Measurements from ENCODE around the gene SLC2A4RG.

Gene SLC2A4RG

DNA sequence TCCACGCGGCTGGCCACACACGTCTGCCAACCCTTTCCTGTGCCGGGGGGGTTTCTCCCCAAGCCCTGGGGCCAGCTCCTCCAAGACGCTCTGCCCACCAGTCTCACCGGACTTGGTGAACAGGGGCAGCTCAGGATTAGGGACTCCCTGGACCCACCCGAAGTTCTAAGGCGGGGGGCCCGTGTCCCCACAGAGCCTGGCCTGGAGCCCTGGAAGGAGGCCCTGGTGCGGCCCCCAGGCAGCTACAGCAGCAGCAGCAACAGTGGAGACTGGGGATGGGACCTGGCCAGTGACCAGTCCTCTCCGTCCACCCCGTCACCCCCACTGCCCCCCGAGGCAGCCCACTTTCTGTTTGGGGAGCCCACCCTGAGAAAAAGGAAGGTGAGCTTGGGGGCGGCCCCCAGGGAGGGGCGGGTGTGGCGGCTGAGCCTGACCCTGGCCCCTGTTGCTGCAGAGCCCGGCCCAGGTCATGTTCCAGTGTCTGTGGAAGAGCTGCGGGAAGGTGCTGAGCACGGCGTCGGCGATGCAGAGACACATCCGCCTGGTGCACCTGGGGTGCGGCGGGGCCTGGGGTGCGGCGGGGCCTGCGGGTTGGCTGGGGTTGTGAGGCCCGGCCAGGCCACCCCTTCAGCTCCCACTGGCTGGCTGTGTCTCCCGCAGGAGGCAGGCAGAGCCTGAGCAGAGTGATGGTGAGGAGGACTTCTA lies 2.3 kb downstream of the SLC2A4RG start:
- no peak for DNase-seq

DNA sequence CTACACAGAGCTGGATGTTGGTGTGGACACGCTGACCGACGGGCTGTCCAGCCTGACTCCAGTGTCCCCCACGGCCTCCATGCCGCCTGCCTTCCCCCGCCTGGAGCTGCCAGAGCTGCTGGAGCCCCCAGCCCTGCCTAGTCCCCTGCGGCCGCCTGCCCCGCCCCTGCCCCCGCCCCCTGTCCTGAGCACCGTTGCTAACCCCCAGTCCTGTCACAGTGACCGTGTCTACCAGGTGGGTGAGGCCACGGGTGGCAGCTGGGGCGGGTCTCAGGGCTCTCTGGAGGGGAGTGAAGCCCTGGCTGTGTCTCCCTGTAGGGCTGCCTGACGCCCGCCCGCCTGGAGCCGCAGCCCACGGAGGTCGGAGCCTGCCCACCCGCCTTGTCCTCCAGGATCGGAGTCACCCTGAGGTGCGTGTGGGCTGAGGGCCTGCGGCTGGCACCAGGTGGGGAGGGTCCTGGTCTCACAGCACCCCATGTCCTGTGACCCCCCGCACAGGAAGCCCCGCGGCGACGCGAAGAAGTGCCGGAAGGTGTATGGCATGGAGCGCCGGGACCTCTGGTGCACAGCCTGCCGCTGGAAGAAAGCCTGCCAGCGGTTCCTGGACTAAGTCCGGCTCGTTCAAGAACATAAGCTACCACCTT lies 2.9 kb downstream of the SLC2A4RG start:
- DNase-seq = no peak

DNA sequence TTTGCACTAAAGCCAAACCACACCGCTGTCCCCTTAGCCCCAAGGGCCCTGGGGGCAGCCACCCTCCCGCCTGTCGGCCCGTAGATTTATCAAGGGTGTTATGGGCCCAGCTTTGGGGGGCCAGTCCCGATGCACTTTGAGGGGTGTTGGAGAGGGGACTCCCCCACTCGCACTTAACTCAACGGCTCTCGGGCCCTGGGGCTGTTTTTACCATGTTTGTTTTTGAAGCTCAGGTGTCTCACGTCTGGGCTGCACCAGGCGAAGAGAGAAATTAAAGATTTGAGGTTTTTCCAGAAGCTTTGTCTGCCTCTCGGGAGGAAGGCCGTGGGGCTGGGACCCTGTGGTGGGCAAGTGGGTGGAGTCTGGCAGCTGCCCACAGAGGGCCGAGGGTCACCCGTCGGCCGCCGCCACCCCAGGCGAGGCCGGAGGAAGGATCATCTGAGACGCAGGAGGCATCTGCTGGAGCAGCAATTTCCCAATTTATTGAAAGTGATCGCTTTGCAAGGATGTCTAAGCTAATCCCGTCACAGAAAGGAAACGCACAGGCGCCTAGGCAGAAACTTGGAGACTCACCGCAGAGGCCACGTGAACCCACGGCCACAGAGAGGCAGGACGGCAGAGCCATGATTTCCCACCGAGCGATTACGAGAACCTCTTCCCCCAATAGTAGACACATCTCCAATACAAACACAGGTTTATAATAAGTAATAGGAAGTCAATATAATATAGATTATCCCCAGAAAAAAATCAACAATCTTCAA lies 3.8 kb downstream of the SLC2A4RG start:
- DNase-seq = no peak

DNA sequence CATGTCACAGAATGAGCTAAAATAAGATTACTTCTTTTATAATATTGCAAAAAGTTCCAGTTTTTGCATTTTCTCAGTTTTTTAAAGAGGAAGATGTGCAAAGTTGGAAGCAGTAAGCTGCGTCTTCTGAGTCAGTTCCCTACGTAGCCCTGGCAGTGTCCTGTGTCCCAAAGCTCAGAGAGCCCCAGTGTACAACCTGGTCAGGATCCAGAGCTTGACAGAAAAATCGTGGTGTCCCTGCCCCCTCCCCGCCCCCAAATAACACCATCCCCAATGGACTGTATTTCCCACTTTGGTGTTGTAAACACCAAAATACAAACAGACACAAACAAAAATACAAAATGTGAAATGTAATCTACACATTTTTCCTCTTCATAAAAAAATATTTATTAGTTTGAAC lies 4.6 kb downstream of the SLC2A4RG start:
- DNase-seq = no peak

DNA sequence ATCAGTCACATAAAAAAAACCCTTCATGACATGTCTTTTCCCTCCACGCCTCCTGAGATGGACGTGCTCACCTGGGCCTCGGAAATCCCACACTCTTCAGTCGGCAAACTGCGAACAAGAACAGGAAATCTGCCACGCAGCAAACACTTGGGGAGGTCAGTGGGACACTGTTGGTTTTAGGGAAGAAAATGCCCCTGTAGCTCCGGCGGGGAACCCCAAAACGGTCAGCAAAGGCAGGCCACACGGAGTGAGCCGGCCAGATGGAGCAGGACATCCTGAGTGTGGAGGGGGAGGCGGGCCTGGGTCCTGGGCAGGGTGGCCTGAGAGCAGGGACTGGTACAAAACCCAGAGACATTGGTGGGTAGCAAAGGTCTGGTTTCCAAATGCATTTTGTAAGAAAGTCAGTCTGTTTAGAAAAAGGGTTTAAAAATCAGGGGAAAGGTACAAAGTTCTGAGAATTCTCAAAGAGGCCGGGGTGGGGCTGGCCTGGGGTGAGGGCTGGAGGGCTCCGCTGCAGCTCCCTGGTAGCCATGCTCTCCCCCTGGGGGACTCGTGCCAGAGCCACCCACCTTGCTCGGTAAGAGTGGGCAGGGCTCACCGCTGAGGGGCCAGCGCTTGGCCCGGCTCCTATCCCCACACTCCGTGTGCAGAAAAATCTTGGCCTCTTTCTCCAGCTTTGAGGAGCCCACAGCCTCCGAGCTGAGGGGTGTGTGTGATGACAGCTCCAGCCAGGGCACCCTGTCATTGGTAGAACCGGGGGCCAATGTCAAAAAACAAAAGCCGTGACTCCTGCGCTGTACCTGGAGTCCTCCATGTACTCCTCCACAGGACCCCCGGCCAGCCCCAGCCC lies 5.2 kb downstream of the SLC2A4RG start:
- DNase-seq = no peak

DNA sequence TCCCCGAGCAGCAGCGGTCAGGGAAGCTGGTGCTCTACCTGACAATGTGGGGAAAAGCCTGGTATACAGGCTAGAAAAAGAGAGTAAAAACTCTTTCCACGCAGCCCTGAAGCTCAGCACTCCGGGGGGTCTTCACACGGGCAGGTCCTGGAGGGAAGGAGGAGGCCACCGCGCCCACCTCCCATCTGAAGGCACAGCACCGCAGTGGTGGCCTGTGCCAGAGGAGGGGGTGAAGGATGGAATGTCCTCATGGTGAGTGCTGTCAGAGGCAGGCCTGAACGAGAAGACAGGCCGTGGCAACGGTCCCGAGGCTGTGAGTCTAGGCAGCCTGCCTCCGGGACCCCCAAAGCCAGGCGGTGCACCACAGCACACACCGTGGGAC lies 5.8 kb downstream of the SLC2A4RG start:
- DNase-seq = no peak

DNA sequence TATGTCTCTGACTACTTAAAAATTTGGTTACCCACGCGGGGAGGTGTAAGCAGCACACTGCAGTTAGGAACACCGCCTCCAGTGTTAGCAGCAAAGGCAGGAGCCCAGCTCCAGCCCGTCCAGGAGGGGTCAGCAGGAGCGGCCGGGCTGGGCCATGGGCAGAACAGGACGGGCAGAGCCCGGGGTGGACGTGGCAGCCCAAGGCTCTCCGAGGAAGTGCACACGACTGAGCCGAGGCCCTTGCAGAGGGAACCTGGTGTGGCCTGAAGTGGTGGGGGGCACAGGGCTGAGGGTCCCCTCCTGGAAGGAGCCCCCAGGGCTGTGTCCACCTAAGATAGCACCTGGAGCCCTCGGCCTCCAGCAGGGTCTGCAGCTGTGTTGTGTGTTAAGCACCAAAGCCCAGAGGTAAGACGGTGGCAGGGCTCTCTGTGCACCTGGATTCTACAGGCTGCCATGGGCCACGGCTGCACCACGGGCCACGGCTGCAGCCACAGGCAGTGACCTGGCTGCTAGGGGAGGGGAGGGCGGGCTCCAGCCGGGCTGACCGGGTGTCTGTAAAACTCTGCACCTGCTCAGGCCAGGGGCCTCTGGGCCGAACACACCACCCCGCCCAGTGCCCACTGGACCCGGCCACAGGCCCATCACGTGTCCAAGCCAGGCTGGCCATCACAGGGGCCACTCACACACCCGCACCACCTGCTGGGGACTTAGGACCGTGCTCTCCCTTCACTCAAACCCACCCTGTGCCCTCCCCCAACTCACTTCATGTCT lies 6.6 kb downstream of the SLC2A4RG start:
- DNase-seq = no peak

DNA sequence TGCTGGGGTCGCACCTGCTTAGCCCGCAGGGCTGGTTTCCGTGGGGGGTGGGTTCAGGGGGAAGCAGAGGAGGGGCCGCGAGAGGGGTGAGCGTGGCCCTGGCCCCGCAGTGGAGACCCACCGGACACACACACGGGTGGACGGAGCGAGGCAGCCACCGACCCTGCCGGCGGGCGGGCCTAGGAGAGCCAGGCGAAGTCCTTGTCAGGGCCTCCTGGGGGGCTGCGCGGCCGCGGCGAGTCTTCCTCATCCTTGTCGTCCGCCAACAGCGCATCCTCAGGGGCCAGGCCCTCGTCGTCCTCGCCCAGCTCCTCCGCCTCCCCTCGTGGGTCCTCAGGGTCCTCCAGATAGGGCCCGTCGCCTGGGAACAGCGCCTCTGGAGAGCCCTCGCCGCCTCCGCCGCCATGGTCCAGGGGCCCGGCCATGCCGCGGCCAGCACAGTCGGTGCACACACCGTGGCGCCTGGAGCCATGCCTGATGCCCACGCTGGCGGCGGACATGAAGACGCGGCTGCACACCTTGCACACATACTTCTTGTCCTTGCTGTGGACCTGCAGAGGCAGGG lies 7.3 kb downstream of the SLC2A4RG start:
- no peak for DNase-seq

DNA sequence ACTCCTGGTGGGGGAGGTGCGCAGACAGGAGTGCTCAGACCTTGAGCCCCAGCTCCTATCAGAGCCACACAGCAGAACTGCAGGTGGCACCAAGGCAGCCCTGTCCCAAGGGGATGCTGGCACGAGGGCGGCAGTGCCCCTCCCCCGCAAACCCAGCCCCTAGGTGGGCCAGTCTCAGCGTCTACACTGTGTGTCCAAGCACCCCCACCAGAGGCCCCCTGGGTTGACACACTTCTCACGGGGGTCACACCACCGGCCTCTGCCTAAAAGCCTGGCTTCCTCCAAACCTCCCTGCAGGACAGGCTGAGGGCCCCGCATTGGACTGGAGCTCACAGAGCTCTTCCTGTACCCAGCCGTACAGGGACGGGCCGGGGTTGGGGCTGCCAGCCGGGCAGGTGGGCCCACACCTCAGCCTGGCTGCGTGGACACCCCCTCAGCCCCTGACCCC lies 8.1 kb downstream of the SLC2A4RG start:
- no peak for DNase-seq

DNA sequence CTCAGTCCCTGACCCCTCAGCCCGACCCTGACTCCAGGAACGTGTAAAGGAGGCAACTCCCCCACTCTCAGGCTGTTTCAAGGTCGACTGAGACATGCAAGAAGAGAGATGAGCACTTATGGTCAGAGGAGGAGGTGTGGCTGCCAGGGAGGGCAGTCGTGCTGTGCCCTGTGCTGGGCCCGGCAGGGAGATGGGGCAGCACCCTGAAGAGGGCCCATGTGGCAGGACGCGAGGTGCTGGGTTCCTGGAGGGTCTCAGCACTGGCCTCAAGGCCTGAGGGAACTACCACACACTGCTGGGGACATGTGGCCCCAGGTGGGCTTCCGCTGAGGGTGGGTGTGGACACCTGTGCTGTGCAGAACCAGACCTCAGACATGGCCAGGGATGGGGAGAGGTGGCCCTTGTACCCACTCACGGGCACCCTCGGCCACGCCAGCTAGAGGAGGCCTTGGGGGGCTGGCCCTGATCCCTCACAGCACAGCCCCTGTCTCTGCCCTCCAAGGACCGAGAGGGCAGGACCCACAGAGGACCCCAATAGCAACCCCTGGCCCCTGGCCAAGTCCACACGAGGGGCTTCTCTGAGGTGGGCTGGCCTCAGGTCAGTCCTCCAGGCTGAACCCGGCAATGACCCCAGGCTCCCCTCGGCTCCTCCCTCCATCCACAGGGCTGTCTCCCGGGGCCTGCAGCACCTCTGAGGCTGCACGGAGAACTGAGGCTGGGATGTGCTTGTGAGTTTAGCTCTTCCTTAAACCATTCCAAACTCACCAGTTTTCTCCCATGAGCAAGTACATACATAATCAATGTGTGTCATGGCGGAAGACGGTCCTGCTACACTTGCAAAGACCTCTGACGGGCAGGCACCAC lies 8.7 kb downstream of the SLC2A4RG start:
- DNase-seq = no peak

DNA sequence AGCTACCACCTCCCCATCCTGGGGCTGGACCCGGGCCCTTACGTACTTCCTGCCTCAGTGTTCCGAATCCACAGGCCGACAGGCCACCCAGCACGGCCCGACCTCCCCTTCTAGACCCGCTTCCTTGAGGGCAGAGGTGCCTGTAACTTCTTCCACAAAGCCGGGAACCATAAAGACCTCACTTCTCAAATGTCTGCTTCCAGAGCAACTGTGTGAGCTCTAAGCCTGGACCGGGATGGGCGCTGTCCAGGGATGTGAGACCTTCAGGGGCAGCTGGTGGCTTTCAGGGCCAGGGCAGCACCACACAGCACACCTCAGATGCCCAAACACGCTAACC lies 9.3 kb downstream of the SLC2A4RG start:
- DNase-seq = no peak

DNA sequence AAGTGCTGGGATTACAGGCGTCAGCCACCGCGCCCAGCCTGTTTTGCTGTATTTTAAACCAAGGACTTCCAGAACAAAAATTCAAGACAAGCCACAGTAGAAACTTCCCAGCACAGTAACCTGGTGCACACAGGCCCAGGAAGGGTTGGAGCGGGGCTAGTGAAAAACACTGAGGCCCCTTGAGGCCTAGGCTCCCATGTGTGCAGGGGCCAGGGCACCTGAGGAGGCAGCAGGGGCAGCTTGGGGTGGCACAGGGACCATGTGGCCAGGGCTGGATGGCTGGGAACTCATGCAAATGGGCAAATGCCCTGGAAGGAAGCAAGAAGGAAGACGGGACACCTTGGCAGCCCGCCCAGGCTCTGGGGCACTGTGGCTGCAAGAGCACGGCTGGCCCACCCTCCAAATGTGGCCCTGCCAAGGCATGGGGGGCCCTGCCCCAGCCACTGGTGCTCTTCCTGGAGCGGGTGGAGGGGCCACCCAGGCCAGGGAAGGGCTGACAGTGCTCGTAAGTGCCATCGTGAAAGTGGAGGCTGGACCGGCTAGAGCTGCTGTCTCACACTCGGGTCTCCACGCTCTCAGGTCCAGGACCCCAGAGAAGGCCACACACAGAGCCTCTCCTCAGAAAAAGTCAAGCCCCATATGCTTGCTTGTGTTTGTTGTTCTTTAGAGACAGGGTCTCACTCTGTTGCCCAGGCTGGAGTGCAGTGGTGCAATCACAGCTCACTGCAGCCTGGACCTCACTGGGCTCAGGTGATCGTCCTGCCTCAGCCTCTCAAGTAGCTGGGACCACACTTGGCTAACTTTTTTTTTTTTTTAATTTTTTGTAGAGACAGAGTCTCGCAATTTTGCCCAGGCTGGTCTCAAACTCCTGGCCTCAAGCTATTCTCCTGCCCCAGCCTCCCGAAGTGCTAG lies 10.3 kb downstream of the SLC2A4RG start:
- DNase-seq = no peak

DNA sequence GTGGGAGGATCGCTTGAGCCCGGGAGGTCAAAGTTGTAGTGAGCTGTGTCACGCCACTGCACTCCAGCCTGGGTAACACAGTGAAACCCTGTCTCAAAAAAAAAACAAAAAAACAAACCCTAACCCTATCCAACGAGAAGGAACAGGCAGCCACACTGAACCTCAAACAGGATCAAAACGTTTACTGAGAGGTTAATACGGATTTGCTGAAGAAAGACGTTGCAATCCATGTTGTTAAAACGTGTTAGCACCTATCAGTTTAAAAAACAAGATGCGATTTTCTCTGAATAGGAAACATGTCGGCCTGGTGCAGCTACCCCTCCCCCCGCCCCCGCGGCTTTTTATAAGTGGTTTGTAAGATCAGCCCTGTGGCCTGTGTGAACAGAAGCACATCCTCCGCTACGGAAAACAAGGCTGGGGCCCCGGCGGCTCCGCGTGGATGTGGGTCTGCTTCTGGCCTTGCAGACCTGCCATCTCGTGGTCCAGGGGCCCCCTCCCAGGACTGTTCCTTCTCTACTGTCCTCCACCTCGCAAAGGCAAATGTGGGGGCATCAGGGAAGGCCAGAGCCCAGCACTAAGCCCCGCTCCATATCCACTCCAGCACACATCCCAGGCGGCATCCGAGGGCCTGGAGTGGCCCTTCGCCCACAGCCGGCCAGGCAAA lies 11.4 kb downstream of the SLC2A4RG start:
- DNase-seq = peak; percentile 53 to 56

DNA sequence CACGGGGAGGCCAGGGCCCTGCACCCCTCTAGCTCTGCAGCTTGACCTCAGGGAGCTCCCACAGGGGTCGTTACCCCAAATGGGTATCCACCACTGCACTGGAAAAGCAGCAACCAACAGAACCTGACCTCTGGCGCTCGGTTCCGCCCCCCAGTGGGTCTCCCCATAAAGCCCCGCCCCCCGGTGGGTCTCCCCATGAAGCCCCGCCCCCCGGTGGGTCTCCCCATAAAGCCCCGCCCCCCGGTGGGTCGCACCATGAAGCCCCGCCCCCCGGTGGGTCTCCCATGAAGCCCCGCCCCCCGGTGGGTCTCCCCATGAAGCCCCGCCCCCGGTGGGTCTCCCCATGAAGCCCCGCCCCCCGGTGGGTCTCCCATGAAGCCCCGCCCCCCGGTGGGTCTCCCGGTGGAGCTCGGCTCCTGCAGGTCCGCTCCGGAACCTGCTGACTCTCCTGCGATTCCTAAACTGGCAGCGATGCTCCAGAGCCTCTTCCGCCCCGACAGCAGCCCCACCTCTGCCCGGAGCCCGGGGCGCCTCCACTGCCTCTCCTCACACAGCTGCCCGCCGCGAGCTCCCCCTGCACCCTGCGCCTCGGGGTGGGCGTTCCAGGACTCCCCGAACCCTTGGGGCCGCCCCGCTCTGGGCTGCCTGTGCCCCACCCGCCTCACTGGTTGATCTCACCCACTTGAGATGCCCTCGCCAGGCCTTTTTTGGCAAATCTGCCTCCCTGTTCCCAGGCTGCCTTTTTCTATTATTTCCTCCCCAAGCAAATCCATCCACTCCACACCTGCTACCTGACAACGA lies 12.1 kb downstream of the SLC2A4RG start:
- DNase-seq = no peak

DNA sequence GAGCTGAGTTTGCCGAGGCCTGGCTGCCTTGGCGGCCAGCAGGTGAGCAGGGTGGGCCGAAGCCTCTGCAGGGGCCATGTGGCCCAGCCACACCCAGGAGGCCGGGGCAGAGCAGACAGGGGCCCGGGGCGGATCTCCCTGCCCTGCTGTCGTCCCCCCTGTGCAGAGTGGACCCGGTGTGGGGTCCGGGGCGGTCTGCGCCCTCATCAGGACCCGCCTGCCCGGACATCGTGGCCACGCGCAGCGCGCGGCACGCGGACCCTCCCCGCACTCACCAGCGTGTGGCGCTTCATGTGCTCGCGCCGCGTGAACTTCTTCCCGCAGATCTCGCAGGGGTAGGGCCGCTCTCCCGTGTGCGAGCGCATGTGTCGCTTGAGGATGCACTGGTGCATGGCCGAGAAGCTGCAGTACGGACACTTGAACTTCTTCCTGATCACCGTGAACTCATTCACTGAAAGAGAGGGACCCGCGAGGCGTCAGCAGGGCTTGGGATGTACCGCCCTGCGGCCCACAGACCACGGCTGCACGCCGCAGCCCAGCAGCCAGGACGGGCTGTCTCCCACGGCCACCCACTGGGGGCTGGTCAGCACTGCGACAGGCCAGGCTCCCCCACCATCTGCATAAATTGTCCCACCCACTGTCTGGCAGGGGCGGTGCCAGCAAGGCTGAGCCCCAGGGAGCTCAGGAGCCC lies 13.0 kb downstream of the SLC2A4RG start:
- no peak for DNase-seq

DNA sequence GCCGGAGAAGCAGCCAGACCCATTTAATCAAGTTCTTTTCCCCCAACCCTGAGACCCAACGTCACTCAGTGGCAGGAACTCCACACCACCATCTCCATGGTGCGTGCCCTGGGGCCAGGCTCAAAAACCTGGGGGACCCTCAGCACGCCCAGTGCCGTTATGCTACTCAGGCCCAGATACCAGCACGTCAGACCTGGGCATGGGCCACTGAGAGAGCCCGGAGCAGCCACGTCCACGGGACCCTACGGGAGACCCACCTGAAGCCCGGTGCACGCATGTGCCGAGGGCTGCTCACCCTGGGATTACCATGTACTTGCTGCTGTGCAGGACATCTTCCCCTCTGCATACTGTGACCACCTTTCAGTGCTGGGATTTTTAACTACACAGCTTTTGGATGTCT lies 13.8 kb downstream of the SLC2A4RG start:
- no peak for DNase-seq

DNA sequence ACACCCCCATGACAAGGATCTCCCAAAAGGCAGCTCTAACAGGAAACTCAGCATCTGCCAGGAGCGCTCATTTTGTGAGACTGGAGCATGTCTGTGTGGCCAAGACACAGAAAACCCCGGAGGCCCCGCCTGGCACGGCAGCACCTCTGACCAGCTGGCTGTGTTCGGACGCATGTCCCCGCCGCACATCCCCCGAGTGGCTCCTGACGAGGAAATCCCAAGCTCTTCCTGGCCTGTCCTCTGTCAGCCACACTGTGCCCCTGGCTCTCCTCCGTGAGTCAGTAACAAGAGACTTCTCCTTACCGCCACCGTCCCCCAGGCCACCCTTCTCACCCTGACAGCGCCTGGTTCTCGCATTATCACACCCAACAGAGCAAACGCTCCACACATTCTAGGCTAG lies 14.4 kb downstream of the SLC2A4RG start:
- no peak for DNase-seq

All from activated CD4-positive, alpha-beta T cell treated with anti-CD3 and anti-CD28 coated beads, Interleukin-2, amount 50 U/mL, for 4 hours (primary cell).